Middle frontal gyrus (tissue), 1 donor: ENCODE data around the gene TMEM144.

Experiments used
- DNase-seq: peaks from one replicate; pipeline ENCODE4 v3.0.0-alpha.2; 2015; ENCODE audit warnings: low spot score; ENCODE audit errors: extremely low spot score

TMEM144 gene

DNA sequence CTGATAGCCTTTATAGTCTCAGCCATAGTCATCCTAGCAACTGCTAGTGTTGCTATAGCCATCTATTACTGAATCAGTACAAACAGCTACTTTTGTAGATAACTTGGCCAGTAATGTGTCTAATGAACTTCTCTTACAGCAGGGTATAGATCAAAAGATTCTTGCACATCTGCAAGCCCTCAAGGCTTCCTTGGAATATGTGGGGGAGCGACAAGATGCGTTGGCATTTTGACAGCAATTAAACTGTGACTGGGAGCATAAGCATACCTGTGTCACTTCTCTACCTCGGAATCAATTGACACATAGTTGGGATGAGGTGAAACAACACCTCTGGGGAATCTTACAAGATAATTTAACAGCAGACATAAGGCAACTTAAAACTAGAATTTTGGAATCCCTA lies 87.6 kb downstream of the TMEM144 start:
- no peak for DNase-seq

DNA sequence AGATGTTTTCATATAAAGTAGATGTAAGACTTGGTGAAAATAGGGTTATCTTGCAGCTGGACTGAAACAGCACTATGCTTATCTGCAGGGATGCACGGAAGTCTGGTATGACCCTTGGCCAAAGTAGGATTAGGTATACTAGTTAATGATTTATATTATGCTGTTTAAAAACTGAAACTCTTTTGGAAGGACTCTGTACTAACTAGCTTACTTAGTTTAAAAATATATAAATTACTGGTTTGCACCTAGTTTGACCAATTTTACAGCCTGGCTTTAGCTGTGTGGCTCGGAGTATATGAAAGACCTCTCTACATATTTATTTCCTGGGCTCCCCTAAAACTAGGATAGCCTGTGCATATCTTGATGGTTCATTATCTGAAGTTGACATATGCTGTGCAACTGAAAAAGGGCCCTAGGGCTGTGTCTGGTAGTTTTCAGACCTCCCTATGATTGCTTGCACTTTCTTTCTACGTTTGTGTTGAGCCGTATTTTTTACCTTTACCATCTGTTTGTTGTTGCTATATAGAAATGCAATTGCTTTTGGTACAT lies 89.2 kb downstream of the TMEM144 start:
- no peak for DNase-seq

DNA sequence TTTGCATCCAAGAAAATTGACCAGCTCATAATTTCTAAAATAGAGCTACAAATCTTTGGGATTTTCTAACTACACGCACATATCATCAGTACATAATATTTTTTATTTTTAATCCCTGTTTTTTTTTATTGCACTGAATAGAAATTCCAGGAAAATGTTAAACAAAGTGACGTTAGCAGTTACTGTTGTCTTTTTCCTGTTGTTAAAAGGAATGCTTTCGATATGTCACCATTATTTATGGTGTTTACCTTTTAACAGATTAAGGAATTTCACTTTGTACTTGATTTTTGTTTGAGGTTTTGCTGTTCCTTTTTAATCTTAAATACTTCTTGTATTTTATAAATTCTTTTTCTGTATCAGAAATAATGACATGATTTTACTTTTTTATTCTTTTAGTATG lies 89.7 kb downstream of the TMEM144 start:
- DNase-seq = no peak

DNA sequence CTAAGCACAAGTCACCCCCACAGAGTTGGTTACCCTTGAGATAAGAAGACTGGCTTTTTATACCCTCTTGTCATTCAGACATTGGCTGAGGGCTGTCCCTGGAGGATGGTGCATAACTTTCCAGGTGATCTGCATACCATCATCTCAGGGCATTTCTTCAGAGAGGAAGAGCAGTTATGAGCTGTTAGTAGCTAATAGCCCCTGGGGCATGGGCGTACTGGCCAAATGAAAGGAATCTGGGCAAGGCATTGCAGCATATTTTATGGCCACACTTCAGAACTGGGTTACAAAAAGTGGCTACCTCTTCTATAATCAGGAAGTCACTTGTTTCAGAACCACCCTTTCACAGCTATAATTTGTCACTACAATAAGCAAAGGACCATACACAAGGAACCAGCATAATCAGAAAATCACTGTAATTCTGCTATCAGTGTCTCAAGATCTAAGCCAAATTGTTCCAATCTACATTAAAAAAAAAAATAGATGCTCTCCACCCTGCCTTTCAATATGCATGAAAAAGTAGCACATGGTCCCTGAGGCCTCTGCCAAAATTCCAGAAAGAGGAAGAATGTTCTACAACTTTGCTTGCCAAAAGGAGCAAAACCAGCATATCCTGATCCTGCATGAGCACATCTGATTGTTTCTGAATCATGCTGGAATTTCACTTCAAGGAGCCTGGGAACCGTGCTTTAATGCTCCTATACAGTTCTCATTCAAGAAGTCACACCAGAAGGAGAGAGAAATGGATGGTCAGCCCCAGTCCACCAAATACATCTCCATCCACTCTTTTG lies 92.0 kb downstream of the TMEM144 start:
- no peak for DNase-seq

DNA sequence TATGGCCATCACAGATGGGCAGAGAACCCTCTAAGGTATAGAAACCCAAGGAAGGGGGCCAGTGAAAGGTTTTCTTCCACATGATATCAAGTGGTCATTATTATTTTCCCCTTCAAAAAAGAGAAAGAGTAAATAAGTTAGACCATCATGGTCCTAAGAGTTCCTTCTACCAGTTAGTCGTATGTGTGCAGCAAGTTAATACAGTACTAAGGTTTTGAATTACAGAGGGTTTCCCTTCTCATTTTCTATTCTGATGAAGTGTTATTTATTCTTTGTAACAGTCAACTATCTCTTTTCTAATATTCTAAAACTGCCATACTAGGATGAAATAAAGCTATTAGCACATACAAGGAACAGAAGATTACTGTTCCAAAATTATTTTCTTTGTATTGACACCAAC lies 94.4 kb downstream of the TMEM144 start:
- DNase-seq = no peak
